Endothelial cell of umbilical vein (primary cell): ENCODE data around the gene PAPLN.
"Not testable (repeated sequence)": the region's sequence is repeated elsewhere in the genome, so short reads cannot be mapped to it uniquely, and the experiment has no call there.

Experiments
- CTCF ChIP-seq, 2 donors: IDR thresholded peaks; 1 replicate in 1 of 2; 2 replicates in 1 of 2; pipeline ENCODE4 v1.5.1; 2011; ENCODE audit warnings: low read length in 2 of 2, mild to moderate bottlenecking in 2 of 2, moderate library complexity in 2 of 2, control low read depth in 1 of 2, inconsistent platforms in 1 of 2, low read depth in 1 of 2; ENCODE audit not compliant: insufficient read depth in 1 of 2; ENCODE audit errors: extremely low read depth in 1 of 2
- EZH2 ChIP-seq: IDR thresholded peaks from 2 replicates; pipeline ENCODE4 v1.6.1; 2012; ENCODE audit warnings: borderline replicate concordance, low read depth, mild to moderate bottlenecking, moderate library complexity, low read length, inconsistent platforms; ENCODE audit not compliant: severe bottlenecking
- FOS ChIP-seq: IDR thresholded peaks from 2 replicates; pipeline ENCODE4 v1.6.1; 2011; ENCODE audit warnings: mild to moderate bottlenecking, low read length, moderate library complexity, borderline replicate concordance; ENCODE audit not compliant: insufficient read depth
- JUN ChIP-seq: IDR thresholded peaks from 2 replicates; pipeline ENCODE4 v1.6.1; 2011; ENCODE audit warnings: borderline replicate concordance, low read depth; ENCODE audit not compliant: insufficient read length, insufficient read depth
- MAX ChIP-seq: IDR thresholded peaks from 2 replicates; pipeline ENCODE4 v1.6.1; 2011; ENCODE audit not compliant: insufficient read depth, insufficient read length
- MYC ChIP-seq: IDR thresholded peaks from one replicate; pipeline ENCODE4 v1.6.1; 2011; ENCODE audit warnings: mild to moderate bottlenecking, low read depth, low read length
- POLR2A ChIP-seq: IDR thresholded peaks from 2 replicates; pipeline ENCODE4 v1.6.1; 2012; ENCODE audit warnings: low read depth, mild to moderate bottlenecking, control low read depth, low read length
- POLR2AphosphoS5 ChIP-seq: IDR thresholded peaks from 2 replicates; pipeline ENCODE4 v1.6.1; 2012; ENCODE audit warnings: low read depth, mild to moderate bottlenecking, control low read depth, low read length, moderate library complexity; ENCODE audit not compliant: insufficient read depth

DNA sequence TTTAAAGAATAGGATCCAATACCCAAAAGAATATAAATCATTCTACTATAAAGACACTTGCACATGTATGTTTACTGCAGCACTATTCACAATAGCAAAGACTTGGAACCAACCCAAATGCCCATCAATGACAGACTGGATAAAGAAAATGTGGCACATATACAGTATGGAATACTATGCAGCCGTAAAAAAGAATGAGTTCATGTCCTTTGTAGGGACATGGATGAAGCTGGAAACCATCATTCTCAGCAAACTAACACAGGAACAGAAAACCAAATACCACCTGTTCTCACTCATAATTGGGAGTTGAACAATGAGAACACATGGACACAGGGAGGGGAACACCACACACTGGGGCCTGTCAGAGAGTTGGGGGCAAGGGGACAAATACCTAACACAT is 71.9 kb downstream of the PAPLN start:
- not testable (repeated sequence) for TF ChIP-seq CTCF (IDR thresholded peaks at IDR 0.05; ENCODE audit: extremely low read depth in 1 of 2, insufficient read depth in 1 of 2, low read depth in 1 of 2, low read length in 2 of 2); POLR2AphosphoS5; EZH2; POLR2A; FOS; MYC; MAX; JUN
